GM10847 (cell line): ENCODE results near the gene CLDN19.

ENCODE experiments used
- POLR2A ChIP-seq: IDR thresholded peaks from 2 replicates; pipeline ENCODE4 v1.6.1; 2011; ENCODE audit not compliant: insufficient read length; ENCODE audit errors: extremely low read depth

The CLDN19 gene

DNA sequence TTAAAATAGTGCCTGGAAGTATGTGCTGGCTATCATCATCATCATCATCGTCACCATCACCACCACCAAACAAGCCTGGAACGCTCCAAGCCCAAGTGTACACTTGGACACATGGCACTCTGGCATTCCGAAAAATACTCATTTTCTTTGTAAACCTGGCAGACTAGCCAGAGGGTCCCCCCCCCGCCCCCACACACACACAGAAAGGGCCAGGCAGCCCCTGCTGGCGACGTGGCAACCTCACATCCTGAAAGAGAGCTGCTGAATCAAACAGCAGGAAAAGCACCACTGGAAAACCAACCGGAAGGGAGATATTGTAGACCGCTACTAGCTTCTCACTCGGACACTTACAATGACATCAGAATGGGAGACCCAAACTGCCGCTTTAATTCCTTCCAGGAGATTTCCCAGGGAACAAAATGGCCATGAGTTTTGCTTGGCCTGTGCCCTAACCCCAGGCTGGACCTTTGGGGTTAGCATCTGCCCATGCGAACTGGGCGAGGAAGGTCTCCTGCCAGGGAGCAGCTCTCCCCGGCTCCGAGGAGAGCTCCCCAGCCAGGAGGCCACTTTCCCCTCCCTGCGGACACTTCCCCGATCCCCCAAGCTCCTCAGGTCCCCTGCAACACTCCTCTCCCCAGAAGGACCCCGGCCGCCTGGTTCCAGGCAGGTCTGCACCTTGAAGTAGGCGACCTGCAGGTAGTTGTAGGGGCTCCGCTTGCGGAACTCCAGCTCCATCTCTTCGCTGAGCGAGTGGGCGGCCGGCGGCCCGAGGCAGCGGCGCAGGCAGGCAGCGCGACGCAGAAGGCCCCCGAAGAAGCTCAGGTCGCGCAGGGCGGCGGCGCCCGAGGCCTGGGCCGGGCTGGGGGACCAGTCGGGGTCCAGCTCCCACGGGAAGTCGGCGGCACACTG is 26.1 kb upstream of the CLDN19 start:
- no peak for TF ChIP-seq POLR2A

- no peak for TF ChIP-seq POLR2A
Measured at GRCh38 chr1:42765269-42765668, 25.2 kb upstream of the CLDN19 start.

DNA sequence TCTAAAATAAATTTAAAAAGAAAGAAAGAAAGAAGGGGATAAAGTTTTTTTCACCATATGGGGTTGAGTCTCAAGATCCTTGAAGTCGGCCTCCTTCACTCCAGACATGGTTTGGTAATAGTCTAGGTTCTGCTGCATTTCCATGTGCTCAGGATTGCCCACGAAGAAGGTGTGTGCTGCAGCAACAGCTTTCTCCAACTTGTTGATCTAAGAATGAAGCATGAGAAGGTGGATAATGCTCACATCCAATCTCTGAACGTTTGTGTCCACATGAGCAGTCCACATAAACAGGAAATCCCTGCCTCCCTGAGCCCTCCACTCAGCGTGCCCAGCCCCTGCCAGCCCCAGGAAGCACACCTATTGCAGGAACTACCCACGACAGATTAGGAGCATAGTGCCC is 22.2 kb upstream of the CLDN19 start:
- TF ChIP-seq POLR2A, result no peak

DNA sequence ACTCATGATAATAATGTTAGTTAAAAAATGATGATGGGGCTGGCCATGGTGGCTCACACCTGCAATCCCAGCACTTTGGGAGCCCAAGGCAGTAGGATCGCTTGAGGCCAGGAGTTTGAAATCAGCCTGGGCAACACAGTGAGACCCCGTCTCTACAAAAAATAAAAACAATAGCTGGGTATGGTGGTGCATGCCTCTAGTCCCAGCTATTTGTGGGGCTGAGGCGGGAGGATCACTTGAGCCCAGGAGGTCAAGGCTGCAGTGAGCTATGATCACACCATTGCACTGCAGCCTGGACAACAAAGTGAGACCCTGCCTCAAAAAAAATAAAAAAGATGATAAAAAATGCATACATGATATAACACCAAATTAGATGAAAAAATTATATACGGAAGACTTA is 21.5 kb upstream of the CLDN19 start:
- TF ChIP-seq POLR2A, result no peak

DNA sequence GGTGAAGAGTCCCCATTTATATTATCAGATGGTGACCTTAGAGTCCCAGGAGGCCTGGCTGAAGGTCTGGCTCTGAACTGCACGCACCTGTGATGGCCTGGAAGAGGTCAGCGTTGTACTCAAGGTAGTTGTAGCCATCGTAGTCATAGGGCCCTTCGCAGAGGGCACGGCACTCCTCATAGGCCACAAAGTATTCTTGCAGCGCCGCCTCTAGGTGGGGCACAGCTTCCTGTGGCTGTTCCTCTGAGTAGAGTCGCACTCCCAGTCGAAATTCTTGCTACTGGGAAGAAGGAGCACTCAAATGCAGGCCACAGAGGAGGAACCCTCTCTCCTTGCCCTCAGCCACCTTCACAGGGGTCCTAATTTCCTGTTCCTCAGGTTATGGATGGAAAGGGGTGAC is 19.1 kb upstream of the CLDN19 start:
- TF ChIP-seq POLR2A, result no peak

DNA sequence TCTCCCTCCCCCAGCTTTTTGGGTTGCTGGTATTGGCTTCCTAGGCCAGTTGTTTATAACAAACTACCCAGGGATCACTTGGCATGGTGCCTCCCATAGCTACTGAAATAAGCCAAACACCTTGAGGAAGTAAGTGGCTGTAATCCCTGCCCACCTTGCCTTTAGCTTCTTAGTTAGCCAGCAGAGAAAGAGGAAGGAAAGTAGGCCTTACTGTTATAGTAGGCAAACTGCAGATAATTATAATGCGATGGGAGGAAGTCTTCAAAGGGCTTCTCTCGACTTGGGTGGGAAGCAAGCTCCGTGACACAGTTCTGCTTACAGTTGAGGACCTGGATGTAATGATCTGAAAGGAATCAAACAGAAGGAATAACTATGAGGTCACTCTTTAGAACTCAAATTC is 18.6 kb upstream of the CLDN19 start:
- TF ChIP-seq POLR2A, result no peak

GRCh38 chr1:42757892-42758275 is 17.8 kb upstream of the CLDN19 start:
- no peak for TF ChIP-seq POLR2A

DNA sequence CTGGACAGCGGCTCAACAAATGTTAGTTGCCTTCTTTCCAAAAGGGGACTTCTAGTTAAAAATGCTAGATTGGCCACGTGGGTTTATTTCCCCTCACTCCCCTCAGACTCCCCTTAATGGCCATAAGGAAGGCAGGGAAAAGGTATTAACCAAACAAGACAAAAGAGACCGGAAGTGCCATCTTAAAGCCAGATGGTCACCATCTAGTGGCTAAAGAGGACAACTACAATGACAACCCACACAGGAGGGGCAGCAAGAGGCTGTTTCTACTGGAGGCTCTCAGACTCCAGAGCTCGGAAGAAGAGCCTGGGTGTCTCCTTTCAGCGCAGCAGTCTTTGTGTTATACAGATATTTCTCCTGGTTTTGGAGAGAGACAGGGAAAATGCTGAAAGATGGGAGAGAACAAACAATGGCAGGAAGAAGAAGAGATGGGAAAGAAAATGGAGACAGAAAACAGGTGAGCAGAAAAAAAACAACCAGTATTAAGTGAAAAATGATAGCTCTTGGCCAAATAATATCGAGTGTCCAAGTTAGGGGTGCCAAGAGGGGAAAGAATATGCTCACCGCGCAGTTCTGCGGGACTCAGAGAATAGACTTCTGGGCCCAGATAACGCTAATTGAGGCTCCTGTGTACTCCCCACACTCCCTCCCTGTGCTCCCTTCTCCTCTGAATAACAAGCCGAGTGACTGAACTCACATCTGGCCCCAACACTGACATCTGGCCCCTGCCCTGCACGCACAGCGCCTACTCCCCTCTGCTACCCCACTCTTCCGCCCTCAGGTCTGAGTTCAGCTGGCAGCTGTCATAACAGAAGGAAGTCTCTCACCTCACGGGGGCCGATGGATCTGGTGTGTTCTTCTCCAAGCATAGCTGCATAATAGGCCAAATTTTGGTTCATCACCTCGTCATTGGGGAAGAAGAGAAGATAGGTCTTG is 17.2 kb upstream of the CLDN19 start:
- no peak for TF ChIP-seq POLR2A

- TF ChIP-seq POLR2A, result no peak
Measured at GRCh38 chr1:42753070-42753469, 13.0 kb upstream of the CLDN19 start.

- no peak for TF ChIP-seq POLR2A
Measured at GRCh38 chr1:42752284-42752683, 12.2 kb upstream of the CLDN19 start.

DNA sequence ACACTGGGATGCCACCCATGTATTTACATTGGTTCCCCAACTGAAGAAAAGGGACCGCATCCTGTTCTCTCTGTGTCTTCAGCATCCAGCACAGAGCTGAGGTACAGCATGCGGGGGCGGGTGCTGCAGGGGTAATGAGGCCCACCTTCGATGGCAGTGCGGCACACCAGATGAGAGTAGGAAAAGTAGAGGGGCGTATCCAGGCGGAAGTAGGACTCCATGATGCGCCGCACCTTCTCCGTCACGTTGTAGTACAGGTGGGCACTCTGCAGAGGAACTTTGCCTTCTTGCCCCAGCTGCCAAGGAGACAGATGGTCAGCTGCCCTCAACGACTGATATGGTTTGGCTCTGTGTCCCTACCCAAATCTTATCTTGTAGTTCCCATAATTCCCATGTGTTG is 10.0 kb upstream of the CLDN19 start:
- TF ChIP-seq POLR2A, result no peak

GRCh38 chr1:42748461-42749410 is 8.7 kb upstream of the CLDN19 start:
- no peak for TF ChIP-seq POLR2A

- TF ChIP-seq POLR2A, result no peak
Measured at GRCh38 chr1:42748021-42748420, 8.0 kb upstream of the CLDN19 start.

DNA sequence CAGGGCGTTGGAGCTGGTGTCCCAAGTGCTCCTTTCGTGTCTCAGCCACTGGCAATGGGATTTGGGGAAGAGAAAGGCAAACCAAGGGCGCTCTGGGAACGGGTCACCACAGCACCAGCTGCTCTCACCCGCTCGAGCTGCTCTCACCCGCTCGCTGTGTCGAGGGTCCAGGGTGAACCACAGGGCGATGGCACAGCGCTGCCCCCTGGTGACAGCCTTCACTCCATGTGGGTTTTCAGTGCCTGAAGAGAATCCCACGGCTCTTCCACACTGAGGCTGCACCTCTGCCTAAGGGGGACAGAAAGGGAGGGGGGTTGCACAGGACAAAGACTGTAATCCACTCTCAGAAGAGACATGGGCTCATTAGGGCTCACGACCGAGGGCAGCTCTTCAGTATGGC is 7.1 kb upstream of the CLDN19 start:
- no peak for TF ChIP-seq POLR2A
